Lung (tissue), 12 donors: Measurements from ENCODE around the gene HOXB1. TPM values are rescaled to one million over a fixed set of nuclear protein-coding genes. Genes with fewer than 3 reads are reported as not detected.

Experiments
- ATAC-seq: fragments of 200-7000 bp; cut with Tn5 transposase; one replicate; pipeline ENCODE4 v1.9.1; 2020; ENCODE audit warnings: moderate number of reproducible peaks; ENCODE audit not compliant: insufficient read depth, low FRiP score
- DNase-seq, 3 donors: peaks; one replicate each; pipeline ENCODE4 v3.0.0-alpha.2; 2013 to 2017
- H3K27ac ChIP-seq, 2 donors: one replicate each; pipeline ENCODE4 v1.5.1; 2013; ENCODE audit warnings: mild to moderate bottlenecking in 2 of 2, moderate library complexity in 2 of 2, control low read depth in 1 of 2, inconsistent platforms in 1 of 2, low read depth in 1 of 2, low read length in 1 of 2
- H3K27me3 ChIP-seq, 3 donors: one replicate each; pipeline ENCODE4 v1.5.1; 2013; ENCODE audit warnings: low read length in 2 of 3; ENCODE audit not compliant: control insufficient read depth in 3 of 3, insufficient read depth in 3 of 3
- H3K36me3 ChIP-seq, 4 donors: one replicate each; pipeline ENCODE4 v1.5.1; 2013; ENCODE audit warnings: low read length in 4 of 4, mild to moderate bottlenecking in 1 of 4, moderate library complexity in 1 of 4; ENCODE audit not compliant: control insufficient read depth in 4 of 4, insufficient read depth in 4 of 4
- H3K4me1 ChIP-seq, 5 donors: one replicate each; pipeline ENCODE4 v1.5.1; 2013; ENCODE audit warnings: low read length in 5 of 5, mild to moderate bottlenecking in 2 of 5, moderate library complexity in 1 of 5; ENCODE audit not compliant: control insufficient read depth in 5 of 5, insufficient read depth in 5 of 5
- H3K4me3 ChIP-seq: one replicate; pipeline ENCODE4 v1.5.1; 2013; ENCODE audit warnings: mild to moderate bottlenecking, control low read depth, moderate library complexity
- H3K9ac ChIP-seq, 2 donors: one replicate each; pipeline ENCODE4 v1.5.1; 2013; ENCODE audit warnings: low read length in 2 of 2, control low read depth in 1 of 2; ENCODE audit not compliant: insufficient read depth in 1 of 2
- H3K9me3 ChIP-seq, 4 donors: one replicate each; pipeline ENCODE4 v1.5.1; 2013; ENCODE audit warnings: low read length in 3 of 4, mild to moderate bottlenecking in 1 of 4, moderate library complexity in 1 of 4; ENCODE audit not compliant: control insufficient read depth in 4 of 4, insufficient read depth in 3 of 4
- CTCF ChIP-seq: IDR thresholded peaks from 2 replicates; pipeline ENCODE4 v1.5.1; 2012; ENCODE audit warnings: mild to moderate bottlenecking; ENCODE audit errors: control extremely low read depth, extremely low read depth
- WGBS, 2 donors: extraction: QIAGEN DNeasy Blood & Tissue Kit; methylation state at CpG; one replicate each; pipeline ENCODE4 v1.1.7; 2013; 5-methylcytosine and 5-hydroxymethylcytosine counted together
- polyA plus RNA-seq, 2 donors: library from polyadenylated mRNA; stranded (reverse); fragments of 200-250 nt; gene quantifications; one replicate each; pipeline ENCODE4 v1.2.1, GENCODE V29; 2013
- total RNA-seq, 2 donors: library from RNA; depleted of rRNA in 1 of 2; stranded (reverse); fragments of >200 nt in 1 of 2; gene quantifications; one replicate each; pipeline ENCODE4 v1.2.1, GENCODE V29; 2014 to 2021
- donor health status: control.
- donor health status: control.
- donor health status: Bipolar disorder and iron deficiency.
- donor health status: healthy.
- donor health status: DM: yes; HTN: yes; CAD: no.

HOXB1 gene
- total and polyA plus RNA-seq, 4 donors = not detected

GRCh38 chr17:48513666-48514455, 16.9 kb downstream of the HOXB1 start:
- no peaks in the 10 kb centered on the region for H3K36me3 ChIP-seq
- H3K9ac ChIP-seq = no peak overlapping the region
- TF ChIP-seq CTCF = no peak
- 62 to 77% methylated on average over 6 of the region's 6 CpGs for WGBS, 2 donors
- H3K27ac ChIP-seq = no peak overlapping the region
- DNase-seq (no peak), ATAC-seq (no peak)
- peaks cover 0 to 6% (median 0%) of the 10 kb centered on the region in 5 donors for H3K4me1 ChIP-seq
- no peak overlapping the region for H3K4me3 ChIP-seq
- peaks cover 0 to 2% (median 0%) of the 10 kb centered on the region in 4 donors for H3K9me3 ChIP-seq
- peaks cover 0 to 32% (median 5%) of the 10 kb centered on the region in 3 donors for H3K27me3 ChIP-seq

GRCh38 chr17:48513097-48513496, 17.7 kb downstream of the HOXB1 start:
- 41 to 57% methylated on average over 7 of the region's 7 CpGs for WGBS, 2 donors
- H3K27ac ChIP-seq = no peak overlapping the region
- H3K9ac ChIP-seq = peak overlapping the region in 1 of 2 donors; percentile 49
- peaks cover 0 to 6% (median 0%) of the 10 kb centered on the region in 5 donors for H3K4me1 ChIP-seq
- DNase-seq = no peak
- peaks cover 0 to 35% (median 4%) of the 10 kb centered on the region in 3 donors for H3K27me3 ChIP-seq
- ATAC-seq = no peak
- H3K36me3 ChIP-seq = no peaks in the 10 kb centered on the region
- H3K9me3 ChIP-seq = peaks cover 0 to 2% (median 0%) of the 10 kb centered on the region in 4 donors
- no peak overlapping the region for H3K4me3 ChIP-seq
- TF ChIP-seq CTCF = no peak

- peaks cover 0 to 6% (median 0%) of the 10 kb centered on the region in 5 donors for H3K4me1 ChIP-seq
- H3K9ac ChIP-seq = no peak overlapping the region
- H3K9me3 ChIP-seq = peaks cover 0 to 2% (median 0%) of the 10 kb centered on the region in 4 donors
- no peak for DNase-seq
- H3K27me3 ChIP-seq = peaks cover 0 to 27% (median 2%) of the 10 kb centered on the region in 3 donors
- 79 to 92% methylated on average over 7 of the region's 7 CpGs for WGBS, 2 donors
- H3K4me3 ChIP-seq = no peak overlapping the region
- no peak overlapping the region for H3K27ac ChIP-seq
- no peaks in the 10 kb centered on the region for H3K36me3 ChIP-seq
- no peak for TF ChIP-seq CTCF
- ATAC-seq = no peak
These were observed 19.8 kb downstream of the HOXB1 start for GRCh38 chr17:48510761-48511604.
